ENCODE measurements around the gene CMC2.

Gene CMC2

DNA sequence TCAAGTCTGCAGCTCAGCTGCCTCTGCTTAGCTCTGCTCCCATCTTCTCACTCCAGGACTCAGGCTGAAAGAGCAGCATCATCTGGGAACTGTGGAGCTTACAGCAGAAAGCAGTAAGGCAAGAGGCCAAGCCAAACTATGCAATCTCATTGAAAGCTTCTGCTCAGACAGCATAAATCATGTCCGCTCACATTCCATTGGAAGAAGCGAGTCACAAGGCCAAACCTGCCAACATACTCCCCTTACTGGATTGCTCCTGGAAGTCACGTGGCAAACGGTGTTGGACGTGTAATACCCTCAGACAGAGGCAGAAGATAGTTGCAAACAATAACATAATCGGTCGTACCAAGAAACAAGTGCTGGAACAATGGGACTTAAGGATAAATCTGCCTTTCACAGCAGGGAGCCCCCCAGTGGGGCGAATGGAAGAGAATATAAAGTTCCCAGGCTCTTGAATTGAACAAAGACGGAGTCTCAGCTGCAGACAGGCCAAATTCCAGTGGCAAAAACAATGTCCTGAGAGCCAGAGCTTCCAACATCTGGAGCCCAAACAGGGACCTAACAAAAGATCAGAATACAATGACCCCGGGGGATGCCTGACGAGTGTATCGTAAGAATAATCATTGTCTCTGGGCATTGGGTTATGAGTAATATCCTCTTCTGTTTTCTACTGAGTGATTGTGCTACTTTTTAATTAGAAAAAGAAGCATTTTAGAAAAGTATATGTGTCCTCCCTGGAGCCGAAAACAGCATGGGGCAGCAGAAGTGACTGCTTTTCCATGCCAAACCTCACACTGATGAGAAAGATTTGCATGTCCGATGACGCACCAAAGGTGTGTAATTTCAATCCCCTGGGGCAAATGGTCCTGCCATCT lies 68.4 kb downstream of the CMC2 start:
- Histone ChIP-seq H3K9ac (ENCODE audit: low read length) (no peak overlapping the region), H3K4me1 (ENCODE audit: control insufficient read depth, insufficient read depth, low read length) (no peaks in the 10 kb centered on the region), H3K27me3 (ENCODE audit: control insufficient read depth, insufficient read depth, low read length) (peaks cover 13% of the 10 kb centered on the region), H3K9me3 (ENCODE audit: control insufficient read depth, low read length) (no peaks in the 10 kb centered on the region), H3K36me3 (ENCODE audit: control insufficient read depth, insufficient read depth, low read length) (no peaks in the 10 kb centered on the region), H3K4me3 (ENCODE audit: low read length) (no peak overlapping the region)

DNA sequence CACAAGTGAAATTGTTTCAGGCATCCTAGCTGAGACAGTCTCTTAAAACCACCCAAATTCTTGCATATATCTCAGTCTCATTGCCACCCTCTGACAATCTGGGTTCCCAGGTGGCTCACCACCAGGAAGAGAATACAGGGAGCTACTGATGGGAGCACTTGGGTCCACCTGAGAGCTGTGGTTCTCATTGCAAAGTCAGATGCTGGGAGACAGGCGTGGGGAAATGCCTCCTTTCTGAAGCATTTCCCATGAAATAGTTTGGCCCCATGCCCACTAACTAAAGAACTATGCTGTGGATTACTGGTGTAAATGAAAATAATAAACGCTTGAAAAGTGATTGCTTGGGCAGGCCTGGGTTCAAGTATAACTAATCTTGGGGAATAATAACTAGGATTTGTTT lies 70.3 kb downstream of the CMC2 start:
- Histone ChIP-seq H3K4me1 (ENCODE audit: control insufficient read depth, insufficient read depth, low read length) (no peaks in the 10 kb centered on the region), H3K4me3 (ENCODE audit: low read length) (no peak overlapping the region), H3K9me3 (ENCODE audit: control insufficient read depth, low read length) (no peaks in the 10 kb centered on the region), H3K27me3 (ENCODE audit: control insufficient read depth, insufficient read depth, low read length) (peaks cover 24% of the 10 kb centered on the region), H3K9ac (ENCODE audit: low read length) (no peak overlapping the region), H3K36me3 (ENCODE audit: control insufficient read depth, insufficient read depth, low read length) (no peaks in the 10 kb centered on the region)

GRCh38 chr16:80935691-80936090 lies 71.0 kb downstream of the CMC2 start:
- H3K4me1 ChIP-seq (ENCODE audit: control insufficient read depth, insufficient read depth, low read length): no peaks in the 10 kb centered on the region
- H3K9ac ChIP-seq (ENCODE audit: low read length): no peak overlapping the region
- H3K9me3 ChIP-seq (ENCODE audit: control insufficient read depth, low read length): no peaks in the 10 kb centered on the region
- no peaks in the 10 kb centered on the region for H3K36me3 ChIP-seq (ENCODE audit: control insufficient read depth, insufficient read depth, low read length)
- peaks cover 24% of the 10 kb centered on the region for H3K27me3 ChIP-seq (ENCODE audit: control insufficient read depth, insufficient read depth, low read length)
- H3K4me3 ChIP-seq (ENCODE audit: low read length): no peak overlapping the region

DNA sequence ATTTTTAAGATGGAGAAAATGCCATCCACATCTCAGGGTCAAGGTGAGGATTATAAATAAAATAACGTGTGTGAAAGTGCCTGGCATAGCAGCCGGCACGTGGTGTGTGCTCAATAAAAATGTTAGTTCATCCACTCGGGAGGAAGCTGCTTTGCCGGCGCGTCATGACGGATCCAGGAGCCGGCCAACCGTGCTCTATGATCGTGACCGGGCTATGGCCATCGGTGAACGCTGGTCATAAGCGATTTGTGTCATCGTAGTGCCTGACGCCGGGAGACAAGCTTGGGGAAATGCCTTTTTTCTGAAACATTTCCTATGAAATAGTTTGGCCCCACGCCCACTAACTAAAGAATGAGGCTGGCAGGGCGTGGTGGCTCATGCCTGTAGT lies 74.0 kb downstream of the CMC2 start:
- H3K27me3 ChIP-seq (ENCODE audit: control insufficient read depth, insufficient read depth, low read length): peaks cover 27% of the 10 kb centered on the region
- H3K9me3 ChIP-seq (ENCODE audit: control insufficient read depth, low read length): no peaks in the 10 kb centered on the region
- H3K36me3 ChIP-seq (ENCODE audit: control insufficient read depth, insufficient read depth, low read length): no peaks in the 10 kb centered on the region
- peak overlapping the region; percentile 31 for H3K4me3 ChIP-seq (ENCODE audit: low read length)
- H3K9ac ChIP-seq (ENCODE audit: low read length): peak overlapping the region; percentile 53
- H3K4me1 ChIP-seq (ENCODE audit: control insufficient read depth, insufficient read depth, low read length): no peaks in the 10 kb centered on the region

GRCh38 chr16:80931801-80932707 lies 74.6 kb downstream of the CMC2 start:
- Histone ChIP-seq H3K4me3 (ENCODE audit: low read length) (peak overlapping the region; percentile 31), H3K4me1 (ENCODE audit: control insufficient read depth, insufficient read depth, low read length) (no peaks in the 10 kb centered on the region), H3K36me3 (ENCODE audit: control insufficient read depth, insufficient read depth, low read length) (no peaks in the 10 kb centered on the region), H3K27me3 (ENCODE audit: control insufficient read depth, insufficient read depth, low read length) (peaks cover 27% of the 10 kb centered on the region), H3K9ac (ENCODE audit: low read length) (peak overlapping the region; percentile 53), H3K9me3 (ENCODE audit: control insufficient read depth, low read length) (no peaks in the 10 kb centered on the region)

DNA sequence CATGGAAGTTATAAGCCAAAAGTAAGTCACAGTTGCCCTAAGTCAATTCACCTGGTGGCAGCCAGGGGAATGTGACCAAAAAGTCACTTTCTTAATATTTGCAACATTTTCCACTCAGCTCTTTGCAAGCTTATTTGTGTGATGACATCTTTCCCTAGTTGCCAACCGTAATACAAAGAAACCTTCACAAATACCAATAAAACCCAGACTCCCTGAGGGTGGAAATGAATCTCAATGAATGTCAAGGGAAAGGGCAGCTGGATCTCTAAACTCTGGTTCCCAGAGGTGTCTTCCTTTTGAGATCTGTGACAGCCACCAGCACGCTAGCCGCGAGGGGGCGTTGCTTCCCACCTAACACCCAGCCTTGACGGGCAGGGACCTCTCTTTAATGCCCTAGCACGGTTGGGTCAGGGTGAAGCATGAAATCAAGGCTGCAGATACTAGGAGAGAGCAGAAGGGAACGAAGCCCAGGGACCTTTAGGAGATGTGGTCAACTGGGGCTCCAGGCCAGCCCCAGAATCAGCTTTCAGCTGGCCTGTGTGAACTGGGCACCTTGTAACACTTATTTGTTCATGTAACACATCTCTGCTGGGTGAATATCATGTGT lies 82.2 kb downstream of the CMC2 start:
- Histone ChIP-seq H3K4me3 (ENCODE audit: low read length) (no peak overlapping the region), H3K9me3 (ENCODE audit: control insufficient read depth, low read length) (no peaks in the 10 kb centered on the region), H3K4me1 (ENCODE audit: control insufficient read depth, insufficient read depth, low read length) (no peaks in the 10 kb centered on the region), H3K27me3 (ENCODE audit: control insufficient read depth, insufficient read depth, low read length) (peaks cover 3% of the 10 kb centered on the region), H3K9ac (ENCODE audit: low read length) (no peak overlapping the region), H3K36me3 (ENCODE audit: control insufficient read depth, insufficient read depth, low read length) (no peaks in the 10 kb centered on the region)

DNA sequence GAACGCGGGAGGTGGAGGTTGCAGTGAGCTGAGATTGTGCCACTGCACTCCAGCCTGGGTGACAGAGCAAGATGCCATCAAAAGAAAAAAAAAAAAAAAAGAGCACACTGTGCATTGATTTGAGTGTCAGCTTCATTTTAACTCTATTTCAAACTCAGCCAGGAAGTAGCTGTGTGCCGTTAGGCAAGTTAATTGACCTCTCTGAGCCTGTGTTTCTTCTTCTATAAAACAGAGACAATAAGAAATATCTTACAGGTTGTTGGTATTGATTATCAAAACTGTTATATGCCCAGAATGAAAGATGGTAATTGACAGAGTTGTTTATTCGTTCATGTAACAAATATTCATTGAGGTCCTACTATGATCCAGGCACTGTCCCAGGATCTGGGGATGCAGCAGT lies 83.3 kb downstream of the CMC2 start:
- no peaks in the 10 kb centered on the region for H3K4me1 ChIP-seq (ENCODE audit: control insufficient read depth, insufficient read depth, low read length)
- no peaks in the 10 kb centered on the region for H3K9me3 ChIP-seq (ENCODE audit: control insufficient read depth, low read length)
- H3K4me3 ChIP-seq (ENCODE audit: low read length): no peak overlapping the region
- H3K9ac ChIP-seq (ENCODE audit: low read length): no peak overlapping the region
- peaks cover 3% of the 10 kb centered on the region for H3K27me3 ChIP-seq (ENCODE audit: control insufficient read depth, insufficient read depth, low read length)
- H3K36me3 ChIP-seq (ENCODE audit: control insufficient read depth, insufficient read depth, low read length): no peaks in the 10 kb centered on the region
